Adipocyte (in vitro differentiated cells): ENCODE results near the gene MTA3.
"Not testable (repeated sequence)": the region's sequence is repeated elsewhere in the genome, so short reads cannot be mapped to it uniquely, and the experiment has no call there.

Experiments
- DNase-seq: peaks from one replicate; pipeline ENCODE4 v3.0.0-alpha.2; 2015; ENCODE audit warnings: low read depth
- H3K27me3 ChIP-seq: replicated peaks from 2 replicates; pipeline ENCODE4 v1.7.0; 2013; ENCODE audit warnings: mild to moderate bottlenecking, low read length, moderate library complexity; ENCODE audit not compliant: control insufficient read depth, insufficient read depth
- H3K36me3 ChIP-seq: 2 replicates; pipeline ENCODE4 v1.7.0; 2013; ENCODE audit warnings: low read length, mild to moderate bottlenecking, moderate library complexity; ENCODE audit not compliant: control insufficient read depth, insufficient read depth, severe bottlenecking
- H3K4me1 ChIP-seq: 2 replicates; pipeline ENCODE4 v1.7.0; 2013; ENCODE audit warnings: mild to moderate bottlenecking, low read length, moderate library complexity; ENCODE audit not compliant: control insufficient read depth, insufficient read depth
- H3K4me3 ChIP-seq: 2 replicates; pipeline ENCODE4 v1.7.0; 2013; ENCODE audit warnings: mild to moderate bottlenecking, low read length, moderate library complexity
- H3K9ac ChIP-seq: 2 replicates; pipeline ENCODE4 v1.7.0; 2013; ENCODE audit warnings: mild to moderate bottlenecking, low read length, moderate library complexity
- H3K9me3 ChIP-seq: 2 replicates; pipeline ENCODE4 v1.7.0; 2013; ENCODE audit warnings: mild to moderate bottlenecking, low read length, moderate library complexity; ENCODE audit not compliant: control insufficient read depth

The MTA3 gene

GRCh38 chr2:42614838-42615237, 46.4 kb downstream of the MTA3 start:
- H3K36me3 ChIP-seq: peaks cover 21% of the 10 kb centered on the region
- H3K27me3 ChIP-seq: no peaks in the 10 kb centered on the region
- no peak overlapping the region for H3K4me3 ChIP-seq
- H3K4me1 ChIP-seq: peaks cover 21% of the 10 kb centered on the region
- H3K9ac ChIP-seq: no peak overlapping the region
- no peak for DNase-seq
- no peaks in the 10 kb centered on the region for H3K9me3 ChIP-seq

DNA sequence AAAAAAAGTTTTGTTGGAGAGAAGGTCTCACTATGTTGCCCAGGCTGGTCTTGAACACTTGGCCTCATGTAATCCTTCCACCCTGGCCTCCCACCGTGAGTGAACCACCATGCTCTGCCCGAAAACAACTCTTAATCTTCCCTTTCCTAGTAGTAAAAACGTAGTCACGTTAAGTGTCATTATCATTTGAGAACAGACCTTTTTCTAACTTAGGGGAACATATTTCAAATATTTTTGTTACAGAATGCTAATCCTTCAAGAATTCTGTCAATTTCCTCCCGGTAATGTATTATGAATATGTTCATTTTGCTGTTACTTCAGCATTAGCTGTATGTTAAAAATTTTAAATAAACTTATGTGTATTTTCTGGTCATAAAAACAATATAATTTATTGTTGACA, 49.7 kb downstream of the MTA3 start:
- Histone ChIP-seq H3K36me3 (peaks cover 8% of the 10 kb centered on the region), H3K4me3 (no peak overlapping the region), H3K4me1 (peaks cover 21% of the 10 kb centered on the region), H3K27me3 (no peaks in the 10 kb centered on the region), H3K9ac (no peak overlapping the region), H3K9me3 (no peaks in the 10 kb centered on the region)
- DNase-seq: peak; percentile 39

GRCh38 chr2:42618972-42619371, 50.5 kb downstream of the MTA3 start:
- H3K9ac ChIP-seq: no peak overlapping the region
- DNase-seq: peak; percentile 77
- H3K4me3 ChIP-seq: no peak overlapping the region
- H3K36me3 ChIP-seq: peaks cover 10% of the 10 kb centered on the region
- no peaks in the 10 kb centered on the region for H3K9me3 ChIP-seq
- peaks cover 15% of the 10 kb centered on the region for H3K4me1 ChIP-seq
- H3K27me3 ChIP-seq: no peaks in the 10 kb centered on the region

- not testable (repeated sequence) for DNase-seq, H3K9me3 ChIP-seq, H3K4me3 ChIP-seq, H3K36me3 ChIP-seq, H3K9ac ChIP-seq, H3K27me3 ChIP-seq
- H3K4me1 ChIP-seq: peaks cover 15% of the 10 kb centered on the region
Measured at GRCh38 chr2:42621626-42622025, 53.2 kb downstream of the MTA3 start.

DNA sequence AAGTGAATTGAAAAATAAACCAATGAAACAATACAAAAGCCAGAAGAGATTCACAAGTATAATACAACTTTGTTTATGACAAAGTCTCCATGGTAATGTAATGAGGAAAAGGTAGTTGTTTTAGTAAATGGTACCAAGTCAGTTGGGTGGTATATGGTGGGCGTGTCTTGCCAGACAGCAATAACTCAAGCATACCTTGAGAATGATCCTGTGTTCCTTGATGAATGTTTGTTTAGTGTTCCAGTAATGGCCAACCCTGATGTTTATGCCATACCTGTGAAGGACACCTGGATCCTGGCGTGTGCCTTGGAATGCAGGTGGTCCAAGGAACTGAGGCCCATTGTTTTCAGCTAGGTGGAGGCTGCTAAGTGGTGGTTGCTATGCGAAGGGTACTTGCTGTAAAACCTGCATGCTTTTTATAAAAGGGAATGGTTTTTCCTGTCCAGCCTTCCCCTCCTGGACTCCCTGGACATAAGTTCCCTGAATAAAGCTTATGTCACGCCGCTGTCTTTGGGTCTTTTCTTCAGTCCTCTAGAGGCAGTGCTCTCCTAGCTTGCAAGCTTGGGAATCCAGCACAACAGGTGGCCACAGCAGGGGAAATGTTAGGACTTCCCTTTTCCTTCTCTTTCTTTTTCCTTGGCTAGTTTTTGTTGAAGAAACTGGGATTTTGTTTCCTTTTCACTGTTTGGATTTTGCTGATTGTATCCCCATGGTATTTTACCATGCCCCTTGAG, 54.7 kb downstream of the MTA3 start:
- Histone ChIP-seq H3K36me3 (peaks cover 5% of the 10 kb centered on the region), H3K9me3 (no peaks in the 10 kb centered on the region), H3K27me3 (no peaks in the 10 kb centered on the region), H3K4me3 (no peak overlapping the region), H3K9ac (no peak overlapping the region), H3K4me1 (peaks cover 14% of the 10 kb centered on the region)
- DNase-seq: no peak

DNA sequence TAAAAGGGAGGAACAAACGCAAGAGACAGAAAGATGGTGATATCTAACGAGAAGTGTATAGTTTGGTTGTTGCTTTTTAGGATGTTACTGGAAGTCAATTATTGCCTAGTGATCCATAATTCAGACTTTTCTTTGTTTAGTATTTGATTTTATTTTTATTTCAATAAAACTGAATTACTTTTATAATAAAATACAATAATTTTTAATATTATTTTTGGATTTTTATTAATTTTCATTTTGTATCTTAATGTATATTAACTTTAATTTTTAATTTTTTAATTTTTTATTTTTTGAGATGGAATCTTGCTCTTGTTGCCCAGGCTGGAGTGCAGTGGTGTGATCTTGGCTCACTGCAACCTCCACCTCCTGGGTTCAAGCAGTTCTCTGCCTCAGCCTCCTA, 55.6 kb downstream of the MTA3 start:
- Histone ChIP-seq H3K9me3 (no peaks in the 10 kb centered on the region), H3K9ac (no peak overlapping the region), H3K4me1 (peaks cover 5% of the 10 kb centered on the region), H3K36me3 (peaks cover 5% of the 10 kb centered on the region), H3K4me3 (no peak overlapping the region), H3K27me3 (no peaks in the 10 kb centered on the region)
- DNase-seq: no peak

DNA sequence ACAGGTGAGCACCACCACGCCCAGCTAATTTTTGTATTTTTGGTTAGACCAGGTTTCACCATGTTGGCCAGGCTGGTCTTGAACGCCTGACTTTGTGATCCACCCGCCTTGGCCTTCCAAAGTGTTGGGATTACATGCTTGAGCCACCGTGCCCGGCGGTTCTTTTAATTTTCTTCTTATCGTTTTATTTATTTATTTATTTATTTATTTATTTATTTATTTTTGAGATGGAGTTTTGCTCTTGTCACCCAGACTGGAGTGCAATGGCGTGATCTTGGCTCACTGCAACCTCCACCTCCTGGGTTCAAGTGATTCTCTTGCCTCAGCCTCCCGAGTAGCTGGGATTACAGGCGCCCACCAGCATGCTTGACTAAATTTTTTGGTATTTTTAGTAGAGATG, 59.6 kb downstream of the MTA3 start:
- H3K4me3 ChIP-seq, H3K9me3 ChIP-seq, H3K36me3 ChIP-seq, H3K27me3 ChIP-seq, H3K9ac ChIP-seq, H3K4me1 ChIP-seq, DNase-seq: not testable (repeated sequence)

- H3K4me1 ChIP-seq: peaks cover 13% of the 10 kb centered on the region
- no peaks in the 10 kb centered on the region for H3K9me3 ChIP-seq
- no peaks in the 10 kb centered on the region for H3K27me3 ChIP-seq
- no peak for DNase-seq
- no peak overlapping the region for H3K4me3 ChIP-seq
- H3K9ac ChIP-seq: no peak overlapping the region
- H3K36me3 ChIP-seq: no peaks in the 10 kb centered on the region
Measured at GRCh38 chr2:42636934-42637333, 68.5 kb downstream of the MTA3 start.

GRCh38 chr2:42638080-42638784, 69.8 kb downstream of the MTA3 start:
- H3K4me1 ChIP-seq: peaks cover 13% of the 10 kb centered on the region
- H3K36me3 ChIP-seq: no peaks in the 10 kb centered on the region
- DNase-seq: no peak

GRCh38 chr2:42639340-42640077, 71.1 kb downstream of the MTA3 start:
- H3K4me3 ChIP-seq: peak overlapping the region; percentile 60
- no peaks in the 10 kb centered on the region for H3K9me3 ChIP-seq
- DNase-seq: no peak
- no peaks in the 10 kb centered on the region for H3K27me3 ChIP-seq
- H3K36me3 ChIP-seq: peaks cover 6% of the 10 kb centered on the region
- peaks cover 13% of the 10 kb centered on the region for H3K4me1 ChIP-seq
- peak overlapping the region; percentile 58 for H3K9ac ChIP-seq

More at GRCh38 chr2:42638080-42638784, 69.8 kb downstream of the MTA3 start:
- H3K9ac ChIP-seq: no peak overlapping the region
- no peaks in the 10 kb centered on the region for H3K9me3 ChIP-seq
- H3K27me3 ChIP-seq: no peaks in the 10 kb centered on the region
- no peak overlapping the region for H3K4me3 ChIP-seq

DNA sequence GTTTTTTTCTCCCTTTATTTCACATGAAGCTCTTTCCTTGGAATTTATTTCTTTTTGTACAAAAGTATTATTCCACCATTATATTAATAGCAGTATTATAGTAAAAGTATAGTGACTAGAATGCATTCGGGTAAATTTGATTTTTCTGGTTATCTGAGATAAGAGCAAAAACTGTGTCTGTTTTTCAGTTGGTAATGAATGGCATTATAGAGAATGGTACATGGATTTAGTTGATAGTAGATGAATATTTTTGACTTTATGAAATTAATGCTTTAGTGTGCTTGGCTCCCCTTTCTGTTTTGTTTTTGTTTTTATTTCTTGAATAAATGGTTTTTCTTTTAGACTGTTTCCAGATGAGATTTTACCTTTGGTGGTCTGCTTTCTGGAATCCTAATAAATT, 71.8 kb downstream of the MTA3 start:
- Histone ChIP-seq H3K9ac (no peak overlapping the region), H3K9me3 (no peaks in the 10 kb centered on the region), H3K27me3 (no peaks in the 10 kb centered on the region), H3K4me3 (no peak overlapping the region), H3K4me1 (peaks cover 13% of the 10 kb centered on the region), H3K36me3 (peaks cover 12% of the 10 kb centered on the region)
- no peak for DNase-seq
